NB4 (cell line): Measurements from ENCODE around the gene RGPD8.

ENCODE experiments used
- CTCF ChIP-seq: IDR thresholded peaks from one replicate; pipeline ENCODE4 v1.5.1; 2012; ENCODE audit warnings: low read depth, low read length
- MAX ChIP-seq: IDR thresholded peaks from 2 replicates; pipeline ENCODE4 v1.6.1; 2011; ENCODE audit warnings: low read depth, low read length
- POLR2A ChIP-seq: IDR thresholded peaks from 2 replicates; pipeline ENCODE4 v1.6.1; 2011; ENCODE audit warnings: mild to moderate bottlenecking; ENCODE audit not compliant: insufficient read length; ENCODE audit errors: extremely low read depth

GRCh38 chr2:112343827-112344585 is 89.4 kb downstream of the RGPD8 start:
- TF ChIP-seq CTCF (no peak), MAX (no peak), POLR2A (no peak)
